T1000 (cell line): ENCODE data around the gene TPO.
"Not testable (repeated sequence)": the region's sequence is repeated elsewhere in the genome, so short reads cannot be mapped to it uniquely, and the experiment has no call there.

Source experiments
- DNase-seq: peaks from one replicate; lab custom pipeline; 2025; ENCODE audit warnings: mixed read lengths; lab: John Stamatoyannopoulos, UW

The TPO gene

GRCh38 chr2:1484131-1484884 lies 71.0 kb downstream of the TPO start:
- DNase-seq = no peak

GRCh38 chr2:1486670-1487069 lies 73.4 kb downstream of the TPO start:
- no peak for DNase-seq

GRCh38 chr2:1487758-1488157 lies 74.5 kb downstream of the TPO start:
- DNase-seq = no peak

GRCh38 chr2:1488181-1488671 lies 75.0 kb downstream of the TPO start:
- DNase-seq = no peak

GRCh38 chr2:1488851-1489250 lies 75.6 kb downstream of the TPO start:
- DNase-seq = no peak

- DNase-seq = no peak
These were observed 76.2 kb downstream of the TPO start for GRCh38 chr2:1489486-1489885.

- not testable (repeated sequence) for DNase-seq
These were observed 77.1 kb downstream of the TPO start for GRCh38 chr2:1490381-1490780.

- no peak for DNase-seq
These were observed 78.5 kb downstream of the TPO start for GRCh38 chr2:1491751-1492150.

GRCh38 chr2:1492231-1492630 lies 79.0 kb downstream of the TPO start:
- DNase-seq = not testable (repeated sequence)

- DNase-seq = no peak
These were observed 79.6 kb downstream of the TPO start for GRCh38 chr2:1492711-1493430.

- DNase-seq = no peak
These were observed 80.3 kb downstream of the TPO start for GRCh38 chr2:1493431-1494126.

GRCh38 chr2:1494257-1494656 lies 81.0 kb downstream of the TPO start:
- DNase-seq = no peak

GRCh38 chr2:1494906-1495305 lies 81.6 kb downstream of the TPO start:
- no peak for DNase-seq

- DNase-seq = no peak
These were observed 82.6 kb downstream of the TPO start for GRCh38 chr2:1495676-1496358.

GRCh38 chr2:1496359-1496821 lies 83.1 kb downstream of the TPO start:
- no peak for DNase-seq

GRCh38 chr2:1497122-1497611 lies 83.9 kb downstream of the TPO start:
- DNase-seq = no peak

GRCh38 chr2:1498176-1498575 lies 84.9 kb downstream of the TPO start:
- no peak for DNase-seq

GRCh38 chr2:1499033-1499795 lies 86.0 kb downstream of the TPO start:
- DNase-seq = no peak

- no peak for DNase-seq
These were observed 88.0 kb downstream of the TPO start for GRCh38 chr2:1501038-1501851.

GRCh38 chr2:1501991-1502390 lies 88.7 kb downstream of the TPO start:
- DNase-seq = no peak
